Measurements from ENCODE around the gene SYT14.

DNA sequence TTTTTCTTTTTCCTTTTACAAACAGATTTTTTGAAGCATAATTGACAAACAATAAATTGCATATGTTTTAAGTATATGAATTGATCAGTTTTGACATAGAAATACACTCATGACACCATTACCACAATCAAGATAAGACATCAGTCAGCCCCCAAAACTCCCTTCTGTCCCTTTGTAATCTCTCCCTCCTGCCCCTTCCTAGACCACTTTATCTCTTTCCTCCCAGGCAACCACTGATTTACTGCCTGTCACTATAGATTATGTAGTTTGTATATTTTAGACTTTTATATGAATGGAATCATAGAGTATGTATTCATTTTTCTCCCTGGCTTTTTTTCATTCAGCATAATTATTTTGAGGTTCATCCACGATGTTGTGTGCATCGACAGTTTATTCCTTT lies 6.9 kb upstream of the SYT14 start:
- TF ChIP-seq ELF4 (IDR thresholded peaks at IDR 0.05): no peak
- no peak for TF ChIP-seq FOXA1 (IDR thresholded peaks at IDR 0.05)
- no peak for TF ChIP-seq HDGF (IDR thresholded peaks at IDR 0.05; ENCODE audit: borderline replicate concordance)
- TF ChIP-seq SUZ12 (IDR thresholded peaks at IDR 0.05): no peak
- TF ChIP-seq SP1 (IDR thresholded peaks at IDR 0.05): no peak
- TF ChIP-seq, protein P1, sequence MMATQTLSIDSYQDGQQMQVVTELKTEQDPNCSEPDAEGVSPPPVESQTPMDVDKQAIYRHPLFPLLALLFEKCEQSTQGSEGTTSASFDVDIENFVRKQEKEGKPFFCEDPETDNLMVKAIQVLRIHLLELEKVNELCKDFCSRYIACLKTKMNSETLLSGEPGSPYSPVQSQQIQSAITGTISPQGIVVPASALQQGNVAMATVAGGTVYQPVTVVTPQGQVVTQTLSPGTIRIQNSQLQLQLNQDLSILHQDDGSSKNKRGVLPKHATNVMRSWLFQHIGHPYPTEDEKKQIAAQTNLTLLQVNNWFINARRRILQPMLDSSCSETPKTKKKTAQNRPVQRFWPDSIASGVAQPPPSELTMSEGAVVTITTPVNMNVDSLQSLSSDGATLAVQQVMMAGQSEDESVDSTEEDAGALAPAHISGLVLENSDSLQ (IDR thresholded peaks at IDR 0.05): 0 out of 2 replicates have a peak, but pooled peaks have one; percentile 6
- TF ChIP-seq ARNT (IDR thresholded peaks at IDR 0.05): no peak
- no peak for TF ChIP-seq FOXM1 (IDR thresholded peaks at IDR 0.05; ENCODE audit: borderline replicate concordance)
- TF ChIP-seq TARDBP (IDR thresholded peaks at IDR 0.05): no peak
- no peak for TF ChIP-seq NFRKB (IDR thresholded peaks at IDR 0.05)
- TF ChIP-seq BHLHE40 (IDR thresholded peaks at IDR 0.05; ENCODE audit: borderline replicate concordance): no peak
- TF ChIP-seq L3MBTL2 (conservative IDR thresholded peaks at IDR 0.05): no peak

All from HEK293T (cell line).